ENCODE data around the gene HDAC5. TPM values are rescaled to one million over a fixed set of nuclear protein-coding genes. Genes with fewer than 3 reads are reported as not detected.

The HDAC5 gene
- total RNA-seq, 1 experiment from 2014 or later: 11.5 TPM

- intact Hi-C loops (cut with micrococcal nuclease; ENCODE audit: unreplicated experiment) (no loop called here), in situ Hi-C loops (cut with HindIII; ENCODE audit: low pct_unique_long_range_greater_than_20kb, low sequenced_read_pairs) (no loop called here)
- DNase-seq (ENCODE audit: low read depth, low spot score): no peak
- POLR2A ChIA-PET: interaction anchor here (0.6 kb wide), 1 partner anchor 179 kb away, joined by 4 read pairs; no protein-coding TSS in a partner anchor
- no TSS peak for BruUV-seq (replicated peaks)
- no peak overlapping the region for H3K27ac ChIP-seq (ENCODE audit: low read length)
- no peak overlapping the region for H3K4me3 ChIP-seq (ENCODE audit: low read depth in 2 of 2, low read length in 2 of 2)
- H3K4me1 ChIP-seq (ENCODE audit: control insufficient read depth, insufficient read depth, low read length): peaks cover 28% of the 10 kb centered on the region
- no peaks in the 10 kb centered on the region for H3K9me3 ChIP-seq (ENCODE audit: control insufficient read depth, insufficient read depth, low read depth, low read length)
- TF ChIP-seq SIN3A (IDR thresholded peaks at IDR 0.05; ENCODE audit: borderline replicate concordance, insufficient read depth, low read depth, low read length) (no peak), POLR2AphosphoS5 (IDR thresholded peaks at IDR 0.05; ENCODE audit: low read depth, low read length) (no peak), REST (IDR thresholded peaks at IDR 0.05; ENCODE audit: insufficient read depth in 1 of 2, low read depth in 2 of 2, low read length in 1 of 2) (no peak), CTCF (IDR thresholded peaks at IDR 0.05) (no peak), TCF7L2 (IDR thresholded peaks at IDR 0.05; ENCODE audit: low read depth, low read length) (no peak)
- H3K27me3 ChIP-seq (ENCODE audit: control insufficient read depth, insufficient read depth, low read length): no peaks in the 10 kb centered on the region
- no peak for ATAC-seq
- CTCF ChIA-PET: no interaction called here
- no peaks in the 10 kb centered on the region for H3K36me3 ChIP-seq (ENCODE audit: control insufficient read depth, insufficient read depth, low read length)
Observed at GRCh38 chr17:44109312-44109630, 14.2 kb downstream of the HDAC5 start.

GRCh38 chr17:44108440-44109311 is 14.8 kb downstream of the HDAC5 start:
- H3K9me3 ChIP-seq (ENCODE audit: control insufficient read depth, insufficient read depth, low read depth, low read length): no peaks in the 10 kb centered on the region
- intact Hi-C loops (cut with micrococcal nuclease; ENCODE audit: unreplicated experiment) (no loop called here), in situ Hi-C loops (cut with HindIII; ENCODE audit: low pct_unique_long_range_greater_than_20kb, low sequenced_read_pairs) (no loop called here)
- ChIA-PET CTCF (no interaction called here), POLR2A (interaction anchor here (0.6 kb wide), 5 partner anchors 21 to 1220 kb away, joined by 4 to 8 read pairs (median 5); no protein-coding TSS in a partner anchor)
- no TSS peak for BruUV-seq (replicated peaks)
- H3K27me3 ChIP-seq (ENCODE audit: control insufficient read depth, insufficient read depth, low read length): no peaks in the 10 kb centered on the region
- no peak overlapping the region for H3K27ac ChIP-seq (ENCODE audit: low read length)
- H3K4me3 ChIP-seq (ENCODE audit: low read depth in 2 of 2, low read length in 2 of 2): no peak overlapping the region
- TF ChIP-seq SIN3A (IDR thresholded peaks at IDR 0.05; ENCODE audit: borderline replicate concordance, insufficient read depth, low read depth, low read length) (no peak), POLR2AphosphoS5 (IDR thresholded peaks at IDR 0.05; ENCODE audit: low read depth, low read length) (no peak), TCF7L2 (IDR thresholded peaks at IDR 0.05; ENCODE audit: low read depth, low read length) (no peak), CTCF (IDR thresholded peaks at IDR 0.05) (no peak), REST (IDR thresholded peaks at IDR 0.05; ENCODE audit: insufficient read depth in 1 of 2, low read depth in 2 of 2, low read length in 1 of 2) (no peak)
- ATAC-seq: peak; percentile 75
- no peak for DNase-seq (ENCODE audit: low read depth, low spot score)
- peaks cover 28% of the 10 kb centered on the region for H3K4me1 ChIP-seq (ENCODE audit: control insufficient read depth, insufficient read depth, low read length)
- H3K36me3 ChIP-seq (ENCODE audit: control insufficient read depth, insufficient read depth, low read length): no peaks in the 10 kb centered on the region
